Measurements from ENCODE around the gene SUV39H1.

SUV39H1 gene

GRCh38 chrX:48700951-48701653 lies 4.6 kb downstream of the SUV39H1 start:
- DNase-seq (ENCODE audit: low read depth), result no peak
- no peak for TF ChIP-seq CTCF (IDR thresholded peaks at IDR 0.05; ENCODE audit: insufficient read depth, low read depth, low read length, missing control alignments)
- H3K4me3 ChIP-seq (ENCODE audit: low read depth, low read length), result no peak overlapping the region

- no peak for TF ChIP-seq CTCF (IDR thresholded peaks at IDR 0.05; ENCODE audit: insufficient read depth, low read depth, low read length, missing control alignments)
- no peak for DNase-seq (ENCODE audit: low read depth)
- no peak overlapping the region for H3K4me3 ChIP-seq (ENCODE audit: low read depth, low read length)
These were observed 5.5 kb downstream of the SUV39H1 start for GRCh38 chrX:48702032-48702431.

- DNase-seq (ENCODE audit: low read depth), result no peak
- H3K4me3 ChIP-seq (ENCODE audit: low read depth, low read length), result no peak overlapping the region
- no peak for TF ChIP-seq CTCF (IDR thresholded peaks at IDR 0.05; ENCODE audit: insufficient read depth, low read depth, low read length, missing control alignments)
These were observed 6.2 kb downstream of the SUV39H1 start for GRCh38 chrX:48702716-48703115.

- no peak overlapping the region for H3K4me3 ChIP-seq (ENCODE audit: low read depth, low read length)
- TF ChIP-seq CTCF (IDR thresholded peaks at IDR 0.05; ENCODE audit: insufficient read depth, low read depth, low read length, missing control alignments), result no peak
- no peak for DNase-seq (ENCODE audit: low read depth)
These were observed 6.7 kb downstream of the SUV39H1 start for GRCh38 chrX:48703228-48703627.

- TF ChIP-seq CTCF (IDR thresholded peaks at IDR 0.05; ENCODE audit: insufficient read depth, low read depth, low read length, missing control alignments), result no peak
- no peak for DNase-seq (ENCODE audit: low read depth)
- H3K4me3 ChIP-seq (ENCODE audit: low read depth, low read length), result no peak overlapping the region
These were observed 7.3 kb downstream of the SUV39H1 start for GRCh38 chrX:48703642-48704481.

- no peak for TF ChIP-seq CTCF (IDR thresholded peaks at IDR 0.05; ENCODE audit: insufficient read depth, low read depth, low read length, missing control alignments)
- H3K4me3 ChIP-seq (ENCODE audit: low read depth, low read length), result no peak overlapping the region
- no peak for DNase-seq (ENCODE audit: low read depth)
These were observed 9.3 kb downstream of the SUV39H1 start for GRCh38 chrX:48705871-48706270.

Measured in GM12865 (cell line).